LNCAP (cell line): ENCODE measurements around the gene SH3GL1.
A peak's percentile ranks its signal among the peaks of the same experiment; 100 is the strongest.

ENCODE experiments used
- CTCF ChIP-seq: fragments of 450-650 bp; IDR thresholded peaks from 2 replicates; pipeline ENCODE4 v1.5.1; 2017; ENCODE audit warnings: mild to moderate bottlenecking

Gene SH3GL1

DNA sequence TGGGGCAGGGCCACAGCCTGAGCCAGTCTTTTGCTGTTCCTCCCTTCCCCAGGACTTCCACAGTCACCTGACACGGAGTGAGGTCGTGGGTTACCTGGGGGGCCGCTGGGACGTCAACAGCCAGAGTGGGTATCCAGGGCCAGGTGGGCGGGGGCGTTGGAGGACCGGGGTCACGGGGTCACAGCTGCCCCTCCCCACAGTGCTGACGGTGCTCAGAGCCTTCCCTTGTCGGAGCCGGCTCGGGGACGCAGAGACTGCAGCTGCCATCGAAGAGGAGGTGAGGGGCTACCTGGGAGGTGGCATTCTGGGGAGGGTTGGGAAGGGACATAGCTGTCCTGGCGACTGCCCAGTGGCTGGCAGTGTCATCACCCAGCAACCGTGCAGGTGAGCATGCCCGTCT, 45.5 kb downstream of the SH3GL1 start:
- TF ChIP-seq CTCF = no peak

GRCh38 chr19:4354282-4354681, 46.1 kb downstream of the SH3GL1 start:
- no peak for TF ChIP-seq CTCF

DNA sequence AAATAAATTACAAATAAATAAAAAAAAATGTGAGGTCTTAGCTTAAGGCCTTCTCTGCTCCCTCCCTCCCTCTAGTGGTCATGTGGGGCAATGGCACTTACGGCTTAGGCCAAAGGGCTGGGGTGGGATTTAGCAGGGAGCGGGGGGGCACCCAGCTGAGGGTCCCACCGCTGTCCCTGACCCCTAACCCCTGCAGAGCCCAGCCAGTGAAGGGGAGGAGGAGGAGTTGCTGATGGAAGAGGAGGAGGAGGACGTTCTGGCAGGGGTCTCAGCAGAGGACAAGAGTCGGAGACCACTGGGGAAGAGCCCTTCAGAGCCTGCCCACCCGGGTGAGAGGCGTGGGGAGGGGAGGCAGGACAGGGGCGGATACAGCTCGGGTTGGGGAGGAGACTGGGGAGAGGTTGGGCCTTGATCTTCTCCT, 47.6 kb downstream of the SH3GL1 start:
- TF ChIP-seq CTCF = peak; percentile 87

DNA sequence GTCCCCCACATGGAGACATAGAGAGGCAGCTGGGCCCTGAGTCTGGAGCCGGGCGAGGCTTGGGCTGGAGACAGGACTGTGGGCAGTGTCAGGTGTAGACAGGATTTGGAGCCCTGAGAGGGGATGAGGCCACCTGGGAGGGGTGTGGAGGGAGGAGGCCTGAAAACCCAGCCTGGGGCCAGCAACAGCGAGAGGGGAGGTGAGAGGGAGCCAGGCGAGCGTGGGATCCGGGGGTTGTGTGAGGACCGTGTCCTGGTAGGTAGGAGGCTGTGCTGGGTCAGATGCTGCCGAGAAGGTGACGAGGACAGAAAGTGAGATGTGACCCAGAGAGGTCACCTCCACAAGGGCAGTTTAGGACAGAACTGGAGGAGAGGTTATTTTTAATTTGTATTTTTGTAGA, 49.6 kb downstream of the SH3GL1 start:
- no peak for TF ChIP-seq CTCF

DNA sequence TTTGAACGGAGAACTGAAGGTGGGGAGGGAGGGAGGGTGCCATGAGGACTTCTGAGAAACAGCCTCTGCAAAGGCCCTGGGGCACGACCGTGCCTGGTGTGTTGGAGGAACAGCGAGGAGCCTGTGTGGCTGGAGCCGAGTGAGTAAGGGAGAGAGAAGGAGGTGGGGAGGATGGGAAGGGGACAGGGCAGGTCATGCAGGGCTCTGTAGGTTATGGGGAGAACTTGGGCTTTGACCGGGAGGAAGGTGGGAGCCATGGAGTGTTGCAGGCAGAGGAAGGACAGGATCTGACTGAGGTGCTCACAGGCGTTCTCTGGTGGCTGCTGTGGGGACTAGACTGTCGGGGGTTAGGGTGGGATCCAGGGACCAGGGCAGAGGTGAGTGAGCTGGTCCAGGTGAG, 50.2 kb downstream of the SH3GL1 start:
- TF ChIP-seq CTCF = no peak

- no peak for TF ChIP-seq CTCF
Measured at GRCh38 chr19:4347521-4347920, 52.8 kb downstream of the SH3GL1 start.

DNA sequence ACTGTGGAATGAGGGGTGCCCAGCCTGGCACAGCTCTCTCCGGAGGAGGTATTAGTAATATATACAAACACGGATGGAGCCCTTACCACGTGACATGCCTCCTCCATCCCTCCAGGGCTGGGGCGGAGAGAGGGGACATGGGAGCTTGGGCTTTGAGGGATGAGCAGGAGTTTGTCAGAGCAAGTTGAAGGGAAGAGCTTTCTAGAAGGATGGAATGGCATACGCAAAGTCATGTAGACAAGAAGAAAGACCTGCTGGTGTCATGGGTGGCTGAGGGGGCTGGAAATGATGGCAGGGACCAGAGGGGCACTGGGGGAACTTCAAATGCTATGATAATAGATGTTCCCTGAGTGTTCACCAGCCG, 54.3 kb downstream of the SH3GL1 start:
- no peak for TF ChIP-seq CTCF

DNA sequence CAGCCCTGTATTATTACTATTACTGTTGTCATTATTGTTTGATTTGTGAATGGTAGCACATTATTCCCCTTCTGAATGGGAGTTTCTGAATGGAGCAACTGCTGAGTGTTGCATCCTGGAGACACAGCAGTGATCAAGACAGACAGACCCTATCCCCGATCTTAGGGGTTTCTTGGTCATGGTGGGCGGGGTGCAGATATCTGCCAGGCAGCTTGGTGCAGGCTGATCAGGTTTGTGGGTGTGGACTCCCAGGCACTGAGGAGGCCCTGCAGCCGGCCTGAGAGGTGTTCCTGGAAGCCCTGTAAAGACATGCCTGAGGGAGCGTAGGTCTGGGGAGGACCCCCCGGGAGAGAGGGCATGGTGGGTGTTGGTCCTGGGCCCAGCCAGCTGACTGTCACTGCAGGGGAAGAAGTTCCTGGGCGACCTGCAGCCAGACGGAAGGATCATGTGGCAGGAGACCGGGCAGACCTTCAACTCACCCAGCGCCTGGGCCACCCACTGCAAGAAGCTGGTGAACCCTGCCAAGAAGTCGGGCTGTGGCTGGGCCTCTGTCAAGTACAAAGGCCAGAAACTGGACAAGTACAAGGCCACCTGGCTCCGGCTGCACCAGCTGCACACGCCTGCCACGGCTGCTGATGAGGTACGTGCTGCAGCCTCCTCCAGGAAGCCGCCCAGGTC, 54.9 kb downstream of the SH3GL1 start:
- no peak for TF ChIP-seq CTCF
